NCI-H2196 (cell line): Measurements from ENCODE around the gene PPP2R2C.

Experiments
- DNase-seq: peaks from one replicate; lab custom pipeline; 2025; ENCODE audit not compliant: unreplicated experiment; lab: John Stamatoyannopoulos, UW

Gene PPP2R2C

GRCh38 chr4:6367371-6367851 is 105.0 kb downstream of the PPP2R2C start:
- no peak for DNase-seq

GRCh38 chr4:6366581-6366980 is 105.8 kb downstream of the PPP2R2C start:
- no peak for DNase-seq

- DNase-seq = no peak
Measured at GRCh38 chr4:6365545-6366086, 106.8 kb downstream of the PPP2R2C start.

- no peak for DNase-seq
Measured at GRCh38 chr4:6364581-6364980, 107.8 kb downstream of the PPP2R2C start.

- no peak for DNase-seq
Measured at GRCh38 chr4:6364146-6364545, 108.3 kb downstream of the PPP2R2C start.

- DNase-seq = no peak
Measured at GRCh38 chr4:6362896-6363295, 109.5 kb downstream of the PPP2R2C start.

- no peak for DNase-seq
Measured at GRCh38 chr4:6362243-6362885, 110.0 kb downstream of the PPP2R2C start.

GRCh38 chr4:6361076-6361784 is 111.2 kb downstream of the PPP2R2C start:
- no peak for DNase-seq

- peak; percentile 14 for DNase-seq
Measured at GRCh38 chr4:6360385-6360784, 112.0 kb downstream of the PPP2R2C start.

GRCh38 chr4:6359536-6360308 is 112.7 kb downstream of the PPP2R2C start:
- DNase-seq = no peak

GRCh38 chr4:6357476-6357875 is 114.9 kb downstream of the PPP2R2C start:
- no peak for DNase-seq

GRCh38 chr4:6356076-6356560 is 116.3 kb downstream of the PPP2R2C start:
- DNase-seq = no peak

GRCh38 chr4:6355052-6355451 is 117.4 kb downstream of the PPP2R2C start:
- DNase-seq = no peak

- no peak for DNase-seq
Measured at GRCh38 chr4:6354626-6355025, 117.8 kb downstream of the PPP2R2C start.

- DNase-seq = no peak
Measured at GRCh38 chr4:6354119-6354518, 118.3 kb downstream of the PPP2R2C start.

GRCh38 chr4:6352031-6352692 is 120.3 kb downstream of the PPP2R2C start:
- DNase-seq = no peak

- DNase-seq = no peak
Measured at GRCh38 chr4:6351246-6352000, 121.0 kb downstream of the PPP2R2C start.

GRCh38 chr4:6350646-6351045 is 121.8 kb downstream of the PPP2R2C start:
- DNase-seq = no peak

- no peak for DNase-seq
Measured at GRCh38 chr4:6349896-6350603, 122.4 kb downstream of the PPP2R2C start.

GRCh38 chr4:6348408-6348807 is 124.0 kb downstream of the PPP2R2C start:
- no peak for DNase-seq
